Measurements from ENCODE around the gene GC. TPM values are rescaled to one million over a fixed set of nuclear protein-coding genes. Genes with fewer than 3 reads are reported as not detected.

The GC gene
- total and polyA plus RNA-seq, 8 donors, result 8.0 to 289 (median 30.3) TPM

- H3K9me3 ChIP-seq, result no peaks in the 10 kb centered on the region
- FAIRE-seq, result no peak
- H3K4me3 ChIP-seq, result no peak overlapping the region
- peaks cover 0 to 1% (median 0%) of the 10 kb centered on the region in 4 donors for H3K27me3 ChIP-seq
- peaks cover 0 to 20% (median 0%) of the 10 kb centered on the region in 3 donors for H3K4me1 ChIP-seq
- H3K27ac ChIP-seq, result no peak overlapping the region
- intact Hi-C loops (cut with DNase I), result loop anchor here in 1 of 3 donors (10.0 kb wide), 1 partner anchor 535 kb away; no protein-coding TSS in a partner anchor
- 82 to 87% methylated on average over 3 of the region's 3 CpGs for WGBS, 2 donors
- no peak for ATAC-seq
- DNase-seq, result no peak
- no peaks in the 10 kb centered on the region for H3K36me3 ChIP-seq
- TF ChIP-seq, protein P1, sequence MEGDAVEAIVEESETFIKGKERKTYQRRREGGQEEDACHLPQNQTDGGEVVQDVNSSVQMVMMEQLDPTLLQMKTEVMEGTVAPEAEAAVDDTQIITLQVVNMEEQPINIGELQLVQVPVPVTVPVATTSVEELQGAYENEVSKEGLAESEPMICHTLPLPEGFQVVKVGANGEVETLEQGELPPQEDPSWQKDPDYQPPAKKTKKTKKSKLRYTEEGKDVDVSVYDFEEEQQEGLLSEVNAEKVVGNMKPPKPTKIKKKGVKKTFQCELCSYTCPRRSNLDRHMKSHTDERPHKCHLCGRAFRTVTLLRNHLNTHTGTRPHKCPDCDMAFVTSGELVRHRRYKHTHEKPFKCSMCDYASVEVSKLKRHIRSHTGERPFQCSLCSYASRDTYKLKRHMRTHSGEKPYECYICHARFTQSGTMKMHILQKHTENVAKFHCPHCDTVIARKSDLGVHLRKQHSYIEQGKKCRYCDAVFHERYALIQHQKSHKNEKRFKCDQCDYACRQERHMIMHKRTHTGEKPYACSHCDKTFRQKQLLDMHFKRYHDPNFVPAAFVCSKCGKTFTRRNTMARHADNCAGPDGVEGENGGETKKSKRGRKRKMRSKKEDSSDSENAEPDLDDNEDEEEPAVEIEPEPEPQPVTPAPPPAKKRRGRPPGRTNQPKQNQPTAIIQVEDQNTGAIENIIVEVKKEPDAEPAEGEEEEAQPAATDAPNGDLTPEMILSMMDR (IDR thresholded peaks at IDR 0.05), result no peak
Observed at GRCh38 chr4:71769434-71769833, 14.4 kb downstream of the GC start.

DNA sequence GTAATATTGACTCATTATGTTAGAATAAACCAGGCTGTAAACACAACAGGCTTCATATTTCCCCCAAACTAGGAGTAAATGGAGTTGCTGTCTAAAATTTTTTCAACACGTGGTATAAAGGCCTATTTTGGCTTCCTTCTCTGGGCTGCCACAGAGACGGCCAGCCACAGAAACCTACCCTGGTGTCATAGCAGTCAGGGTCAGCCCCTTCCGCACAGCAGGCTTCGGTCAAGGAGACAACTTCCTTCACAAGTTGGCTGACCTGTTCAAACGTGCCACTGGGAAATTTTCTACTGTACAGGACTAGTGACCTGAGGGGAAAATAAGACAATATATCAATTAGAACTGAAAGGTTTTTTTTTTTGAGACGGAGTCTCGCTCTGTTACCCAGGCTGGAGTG is 15.8 kb downstream of the GC start:
- Histone ChIP-seq H3K27me3 (peaks cover 0 to 4% (median 0%) of the 10 kb centered on the region in 4 donors), H3K9me3 (no peaks in the 10 kb centered on the region), H3K36me3 (no peaks in the 10 kb centered on the region), H3K27ac (no peak overlapping the region), H3K4me3 (no peak overlapping the region), H3K4me1 (peaks cover 0 to 15% (median 0%) of the 10 kb centered on the region in 3 donors)
- 75 to 82% methylated on average over 7 of the region's 7 CpGs for WGBS, 2 donors
- DNase-seq (no peak), FAIRE-seq (no peak), ATAC-seq (no peak)
- TF ChIP-seq, protein P1 (IDR thresholded peaks at IDR 0.05), result no peak
- intact Hi-C loops (cut with DNase I), result loop anchor here in 1 of 3 donors (10.0 kb wide), 1 partner anchor 537 kb away; no protein-coding TSS in a partner anchor

DNA sequence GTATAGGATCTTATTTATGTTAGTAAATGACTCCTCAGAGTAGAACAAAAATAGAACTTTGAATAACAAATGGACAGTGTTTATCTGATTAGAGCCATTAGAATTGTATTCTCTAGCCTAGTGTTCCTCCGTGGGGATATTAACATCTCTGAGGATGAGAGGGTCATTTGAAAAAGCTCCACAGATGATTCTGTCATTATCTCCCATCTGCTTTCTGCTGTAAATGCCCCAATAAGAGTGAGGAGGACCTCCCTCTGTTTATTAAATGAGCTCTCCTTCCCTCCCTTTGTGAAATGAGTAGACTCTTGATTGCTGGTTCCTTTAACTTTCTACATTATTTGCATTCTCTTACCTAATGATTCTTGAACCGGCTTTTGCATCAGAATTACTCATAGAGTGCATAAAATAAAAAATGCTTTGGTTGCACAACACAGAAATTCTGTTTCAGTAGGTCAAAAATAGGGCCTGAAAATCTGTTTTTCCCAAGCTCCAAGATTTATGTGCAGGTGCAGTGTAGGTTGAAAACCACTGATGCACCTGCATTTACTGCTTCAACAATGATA is 18.0 kb downstream of the GC start:
- TF ChIP-seq, protein P1 (IDR thresholded peaks at IDR 0.05), result no peak
- Histone ChIP-seq H3K4me3 (no peak overlapping the region), H3K27ac (no peak overlapping the region), H3K9me3 (no peaks in the 10 kb centered on the region), H3K4me1 (no peaks in the 10 kb centered on the region), H3K36me3 (no peaks in the 10 kb centered on the region), H3K27me3 (peaks cover 0 to 4% (median 0%) of the 10 kb centered on the region in 4 donors)
- 56 to 66% methylated on average over 2 of the region's 2 CpGs for WGBS, 2 donors
- ATAC-seq, result no peak
- intact Hi-C loops (cut with DNase I), result loop anchor here in 1 of 3 donors (10.0 kb wide), 1 partner anchor 539 kb away; no protein-coding TSS in a partner anchor
- no peak for DNase-seq
- no peak for FAIRE-seq

DNA sequence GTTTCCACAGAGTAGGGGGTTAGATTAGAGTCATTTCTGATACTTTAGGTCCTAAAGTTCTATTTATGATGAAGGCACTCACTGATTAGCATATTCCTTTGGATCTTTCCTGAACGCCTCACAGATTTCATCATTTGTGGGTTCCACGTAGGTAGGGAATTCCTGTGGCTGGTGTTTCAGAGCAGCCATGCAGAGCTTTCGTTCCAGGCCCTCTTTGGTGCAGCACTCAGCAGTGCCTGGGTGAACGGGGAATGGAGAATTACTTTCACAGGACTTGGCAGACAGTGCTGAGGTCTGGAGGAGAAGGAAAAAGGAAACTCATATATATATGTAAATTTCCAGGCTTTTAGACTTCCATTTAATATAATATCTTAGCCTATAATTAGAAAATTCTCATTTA is 18.5 kb downstream of the GC start:
- peaks cover 0 to 4% (median 0%) of the 10 kb centered on the region in 4 donors for H3K27me3 ChIP-seq
- no peak for DNase-seq
- no peaks in the 10 kb centered on the region for H3K4me1 ChIP-seq
- no peaks in the 10 kb centered on the region for H3K9me3 ChIP-seq
- H3K27ac ChIP-seq, result no peak overlapping the region
- ATAC-seq, result no peak
- intact Hi-C loops (cut with DNase I), result loop anchor here in 1 of 3 donors (10.0 kb wide), 1 partner anchor 539 kb away; no protein-coding TSS in a partner anchor
- H3K4me3 ChIP-seq, result no peak overlapping the region
- TF ChIP-seq, protein P1 (IDR thresholded peaks at IDR 0.05), result no peak
- no peaks in the 10 kb centered on the region for H3K36me3 ChIP-seq
- WGBS, 2 donors, result 72 to 87% methylated on average over 4 of the region's 4 CpGs
- FAIRE-seq, result no peak

DNA sequence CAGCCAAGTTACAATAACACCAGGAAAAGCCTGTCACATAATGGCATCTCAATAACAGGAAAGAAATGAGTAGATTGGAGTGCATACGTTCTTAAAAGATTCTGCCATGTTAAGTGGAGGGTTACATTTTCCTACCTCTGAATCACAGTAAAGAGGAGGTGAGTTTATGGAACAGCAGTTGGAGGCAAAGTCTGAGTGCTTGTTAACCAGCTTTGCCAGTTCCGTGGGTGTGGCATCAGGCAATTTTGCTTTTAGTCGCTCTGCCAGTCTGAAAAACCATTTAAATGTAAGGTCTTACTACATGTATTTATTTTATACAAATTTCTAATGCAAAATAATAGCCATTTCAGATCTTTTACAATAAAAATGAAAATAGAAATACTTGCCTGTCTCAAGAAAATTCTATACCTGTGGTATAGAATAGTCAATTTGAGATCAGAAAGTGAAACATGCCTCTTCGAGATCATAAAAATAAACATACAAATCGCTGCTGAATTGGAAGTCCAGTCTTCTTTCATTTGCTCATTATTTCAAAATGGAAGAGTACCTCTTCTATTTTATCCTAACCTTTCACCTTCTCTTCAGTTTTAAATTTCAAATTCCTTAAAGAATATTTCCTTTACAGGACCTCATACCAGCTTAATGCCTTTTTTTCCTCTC is 31.4 kb downstream of the GC start:
- Histone ChIP-seq H3K9me3 (no peaks in the 10 kb centered on the region), H3K36me3 (no peaks in the 10 kb centered on the region), H3K4me1 (no peaks in the 10 kb centered on the region), H3K27ac (no peak overlapping the region), H3K4me3 (no peak overlapping the region), H3K27me3 (no peaks in the 10 kb centered on the region)
- WGBS, 2 donors, result 80 to 84% methylated on average over 5 of the region's 5 CpGs
- intact Hi-C loops (cut with DNase I), result no loop called here
- no peak for ATAC-seq
- DNase-seq, result no peak
- TF ChIP-seq, protein P1 (IDR thresholded peaks at IDR 0.05), result no peak
- FAIRE-seq, result no peak

Data from pancreas (tissue), 10 donors.